Sigmoid colon (tissue), 7 donors: ENCODE measurements around the gene INO80B. TPM values are rescaled to one million over a fixed set of nuclear protein-coding genes. Genes with fewer than 3 reads are reported as not detected.
A peak's percentile ranks its signal among the peaks of the same experiment; 100 is the strongest.

ENCODE experiments used
- DNase-seq: peaks from one replicate; pipeline ENCODE4 v3.0.0-alpha.2; 2019
- H3K27ac ChIP-seq, 4 donors: fragments of 200-600 bp; sonication (generic); one replicate each; pipeline ENCODE4 v1.5.1; 2016 to 2019; ENCODE audit warnings: mild to moderate bottlenecking in 1 of 4
- H3K27me3 ChIP-seq, 3 donors: fragments of 200-600 bp; sonication (generic); one replicate each; pipeline ENCODE4 v1.5.1; 2019; ENCODE audit warnings: mild to moderate bottlenecking in 1 of 3
- H3K36me3 ChIP-seq, 4 donors: fragments of 200-600 bp; sonication (generic); one replicate each; pipeline ENCODE4 v1.5.1; 2016 to 2019
- H3K4me1 ChIP-seq, 4 donors: fragments of 200-600 bp; sonication (generic); one replicate each; pipeline ENCODE4 v1.5.1; 2017 to 2019
- H3K4me3 ChIP-seq, 4 donors: fragments of 200-600 bp; sonication (generic); one replicate each; pipeline ENCODE4 v1.5.1; 2017 to 2019; ENCODE audit warnings: mild to moderate bottlenecking in 2 of 4, moderate library complexity in 1 of 4
- H3K9me3 ChIP-seq, 4 donors: fragments of 200-600 bp in 3 of 4; sonication (generic) in 3 of 4; one replicate each; pipeline versions ENCODE4 v1.5.1 to v1.6.1; 2013 to 2019
- EP300 ChIP-seq, 4 donors: sonication (generic); formaldehyde crosslinking; IDR thresholded peaks; one replicate each; pipeline ENCODE4 v1.6.1; 2017; ENCODE audit warnings: antibody characterized with exemption in 4 of 4
- POLR2A ChIP-seq, 2 donors: fragments of 450-650 bp; IDR thresholded peaks; one replicate each; pipeline ENCODE4 v1.6.1; 2016; ENCODE audit warnings: antibody characterized with exemption in 2 of 2, mild to moderate bottlenecking in 2 of 2, moderate library complexity in 2 of 2
- POLR2AphosphoS5 ChIP-seq, 4 donors: sonication (generic); formaldehyde crosslinking; IDR thresholded peaks; one replicate each; pipeline ENCODE4 v1.6.1; 2017; ENCODE audit warnings: antibody characterized with exemption in 4 of 4
- WGBS, 2 donors: extraction: QIAGEN DNeasy Blood & Tissue Kit; methylation state at CpG; one replicate each; pipeline ENCODE4 v1.1.7; 2013; 5-methylcytosine and 5-hydroxymethylcytosine counted together
- intact Hi-C: fragments of 100-400 bp; cut with DNase I; formaldehyde crosslinking; loops from one replicate; pipeline ENCODE4 v1.15.1; 2023
- polyA plus RNA-seq, 3 donors: library from polyadenylated mRNA; stranded (reverse); fragments of 200-250 nt; gene quantifications; one replicate each; pipeline ENCODE4 v1.2.3, GENCODE V29; 2013
- total RNA-seq, 4 donors: library from RNA; depleted of rRNA; stranded (reverse); fragments of >200 nt; gene quantifications; one replicate each; pipeline ENCODE4 v1.1.0, GENCODE V29; 2016
- TF ChIP-seq, protein P1 (sequence below), 4 experiments: fragments of 450-650 bp in 3 of 4; fragments of 200-600 bp in 1 of 4; IDR thresholded peaks; one replicate each; pipeline ENCODE4 v1.5.1; 2016 to 2019; ENCODE audit warnings: antibody characterized with exemption in 4 of 4, mild to moderate bottlenecking in 3 of 4, moderate library complexity in 2 of 4
- donor health status: healthy with polysubstance abuse.
- donor health status: Bipolar disorder and iron deficiency.
- donor health status: healthy.

Gene INO80B
- total and polyA plus RNA-seq, 7 donors, result 7.5 to 41.8 (median 19.2) TPM

DNA sequence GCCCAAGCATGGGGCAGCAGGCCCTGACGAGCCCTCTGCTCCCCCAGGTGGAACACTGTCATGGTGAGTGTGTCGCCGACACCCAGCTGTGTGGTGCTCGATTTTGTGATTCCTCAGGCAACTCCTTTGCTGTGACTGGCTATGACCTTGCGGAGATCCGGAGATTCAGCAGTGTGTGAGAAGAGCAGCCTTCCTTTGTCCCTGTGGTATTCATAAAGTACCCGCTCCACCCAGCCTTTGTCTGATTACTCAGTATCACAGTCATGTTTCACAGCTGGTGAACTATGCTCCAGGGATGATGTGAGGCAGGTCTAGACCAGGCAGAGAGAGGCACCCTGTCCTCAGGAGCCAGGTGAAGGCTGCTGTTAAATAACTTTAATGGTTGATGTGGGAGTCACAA is 29.4 kb upstream of the INO80B start:
- DNase-seq, result peak; percentile 53
- WGBS, 2 donors, result 73 to 82% methylated on average over 7 of the region's 7 CpGs
- TF ChIP-seq, protein P1, sequence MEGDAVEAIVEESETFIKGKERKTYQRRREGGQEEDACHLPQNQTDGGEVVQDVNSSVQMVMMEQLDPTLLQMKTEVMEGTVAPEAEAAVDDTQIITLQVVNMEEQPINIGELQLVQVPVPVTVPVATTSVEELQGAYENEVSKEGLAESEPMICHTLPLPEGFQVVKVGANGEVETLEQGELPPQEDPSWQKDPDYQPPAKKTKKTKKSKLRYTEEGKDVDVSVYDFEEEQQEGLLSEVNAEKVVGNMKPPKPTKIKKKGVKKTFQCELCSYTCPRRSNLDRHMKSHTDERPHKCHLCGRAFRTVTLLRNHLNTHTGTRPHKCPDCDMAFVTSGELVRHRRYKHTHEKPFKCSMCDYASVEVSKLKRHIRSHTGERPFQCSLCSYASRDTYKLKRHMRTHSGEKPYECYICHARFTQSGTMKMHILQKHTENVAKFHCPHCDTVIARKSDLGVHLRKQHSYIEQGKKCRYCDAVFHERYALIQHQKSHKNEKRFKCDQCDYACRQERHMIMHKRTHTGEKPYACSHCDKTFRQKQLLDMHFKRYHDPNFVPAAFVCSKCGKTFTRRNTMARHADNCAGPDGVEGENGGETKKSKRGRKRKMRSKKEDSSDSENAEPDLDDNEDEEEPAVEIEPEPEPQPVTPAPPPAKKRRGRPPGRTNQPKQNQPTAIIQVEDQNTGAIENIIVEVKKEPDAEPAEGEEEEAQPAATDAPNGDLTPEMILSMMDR (IDR thresholded peaks at IDR 0.05), result no peak
- H3K4me1 ChIP-seq, result peaks cover 0 to 15% (median 10%) of the 10 kb centered on the region in 4 donors
- H3K27me3 ChIP-seq, result no peaks in the 10 kb centered on the region
- intact Hi-C loops, result no loop called here
- H3K36me3 ChIP-seq, result peaks cover 0 to 55% (median 27%) of the 10 kb centered on the region in 4 donors
- H3K4me3 ChIP-seq, result no peak overlapping the region
- no peak overlapping the region for H3K27ac ChIP-seq
- H3K9me3 ChIP-seq, result no peaks in the 10 kb centered on the region

DNA sequence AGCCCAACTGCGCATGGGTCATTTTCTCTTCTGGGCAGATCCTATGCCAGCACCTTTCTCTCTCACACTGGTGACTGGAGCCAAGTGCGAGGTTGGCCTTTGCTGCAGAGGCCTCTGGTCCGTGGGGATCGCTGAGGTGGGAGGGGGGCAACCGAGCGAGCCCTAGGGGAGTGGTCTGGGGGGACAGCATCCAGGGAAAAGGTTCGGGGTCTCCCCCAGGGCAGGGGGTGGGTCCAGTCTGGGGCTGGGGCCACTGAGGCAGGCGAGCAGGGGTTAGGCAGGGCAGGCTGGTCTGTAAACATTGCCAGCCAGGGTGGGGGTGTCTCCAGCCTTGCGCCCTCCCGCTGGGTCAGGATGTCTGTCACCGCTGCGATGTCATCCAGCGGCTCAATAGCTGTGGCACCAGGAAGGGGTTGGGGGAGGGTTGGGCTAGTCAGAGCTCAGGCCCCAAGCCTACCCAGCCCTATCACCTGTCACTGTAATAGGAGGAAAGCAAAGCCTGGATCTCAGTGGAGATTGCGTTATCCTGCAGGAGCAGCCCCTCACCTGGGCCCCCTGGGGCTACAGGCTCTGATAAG is 28.6 kb upstream of the INO80B start:
- intact Hi-C loops, result no loop called here
- Histone ChIP-seq H3K4me1 (peaks cover 0 to 9% (median 7%) of the 10 kb centered on the region in 4 donors), H3K36me3 (peaks cover 0 to 63% (median 28%) of the 10 kb centered on the region in 4 donors), H3K27me3 (no peaks in the 10 kb centered on the region), H3K27ac (no peak overlapping the region), H3K4me3 (no peak overlapping the region), H3K9me3 (no peaks in the 10 kb centered on the region)
- DNase-seq, result peak; percentile 57
- WGBS, 2 donors, result 87 to 88% methylated on average over 14 of the region's 14 CpGs
- TF ChIP-seq, protein P1 (IDR thresholded peaks at IDR 0.05), result no peak
- TF ChIP-seq POLR2A (IDR thresholded peaks at IDR 0.05) (no peak), POLR2AphosphoS5 (IDR thresholded peaks at IDR 0.05) (no peak)

DNA sequence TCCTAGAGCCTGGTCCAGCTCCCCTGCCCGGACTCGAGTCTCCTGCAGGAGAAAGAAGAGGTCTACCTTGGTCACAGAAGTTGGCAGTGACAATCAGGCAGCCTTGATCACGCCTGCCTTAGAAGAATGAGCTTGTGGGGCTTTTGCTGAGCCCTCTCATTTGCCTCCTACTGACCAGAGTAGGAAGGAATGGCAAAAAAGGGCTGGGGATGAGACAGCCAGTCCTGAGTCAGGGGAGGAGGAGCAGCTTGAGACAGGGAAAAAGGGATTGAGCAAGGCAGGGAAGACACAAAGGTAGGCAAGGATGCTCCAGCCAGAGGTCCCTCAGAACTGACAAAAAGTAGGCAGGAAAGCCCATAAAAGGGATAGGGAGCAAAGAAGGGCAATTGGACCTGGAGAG is 27.3 kb upstream of the INO80B start:
- Histone ChIP-seq H3K4me3 (no peak overlapping the region), H3K27me3 (no peaks in the 10 kb centered on the region), H3K27ac (no peak overlapping the region), H3K36me3 (peaks cover 0 to 76% (median 31%) of the 10 kb centered on the region in 4 donors), H3K4me1 (no peaks in the 10 kb centered on the region), H3K9me3 (no peaks in the 10 kb centered on the region)
- TF ChIP-seq, protein P1 (IDR thresholded peaks at IDR 0.05), result no peak
- no peak for TF ChIP-seq POLR2A (IDR thresholded peaks at IDR 0.05)
- no peak for TF ChIP-seq POLR2AphosphoS5 (IDR thresholded peaks at IDR 0.05)
- TF ChIP-seq EP300 (IDR thresholded peaks at IDR 0.05), result no peak
- DNase-seq, result peak; percentile 32
- 86 to 88% methylated on average over 3 of the region's 3 CpGs for WGBS, 2 donors
- intact Hi-C loops, result no loop called here

DNA sequence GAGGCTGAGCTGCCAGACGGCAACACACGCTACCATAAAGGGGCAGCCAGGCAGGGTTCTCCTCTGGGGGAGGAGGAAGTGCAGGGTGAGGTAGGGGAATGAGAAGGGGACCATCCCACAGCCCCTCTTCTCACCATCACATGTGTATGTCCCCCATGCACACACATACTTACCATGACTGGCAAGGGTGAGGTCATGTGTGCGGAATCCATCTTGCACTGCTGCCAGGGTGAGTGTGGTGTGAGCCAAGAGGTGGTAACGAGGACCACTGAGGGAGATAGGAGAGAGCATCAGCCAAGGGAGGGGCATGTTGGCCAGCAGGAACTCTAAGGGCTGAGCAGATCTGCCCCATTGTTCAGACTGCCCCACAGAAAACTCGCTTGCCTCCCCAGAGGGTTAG is 26.2 kb upstream of the INO80B start:
- DNase-seq, result peak; percentile 50
- H3K4me3 ChIP-seq, result no peak overlapping the region
- no peaks in the 10 kb centered on the region for H3K9me3 ChIP-seq
- H3K36me3 ChIP-seq, result peaks cover 0 to 77% (median 31%) of the 10 kb centered on the region in 4 donors
- H3K27me3 ChIP-seq, result no peaks in the 10 kb centered on the region
- 89 to 92% methylated on average over 5 of the region's 5 CpGs for WGBS, 2 donors
- TF ChIP-seq POLR2AphosphoS5 (IDR thresholded peaks at IDR 0.05) (no peak), POLR2A (IDR thresholded peaks at IDR 0.05) (no peak), EP300 (IDR thresholded peaks at IDR 0.05) (no peak)
- TF ChIP-seq, protein P1 (IDR thresholded peaks at IDR 0.05), result no peak
- intact Hi-C loops, result no loop called here
- H3K4me1 ChIP-seq, result no peaks in the 10 kb centered on the region
- no peak overlapping the region for H3K27ac ChIP-seq
